Subcutaneous abdominal adipose tissue (tissue), 5 donors: ENCODE measurements around the gene KRTAP12-1.

Source experiments
- H3K27ac ChIP-seq: one replicate; pipeline ENCODE4 v1.7.0; 2013; ENCODE audit warnings: low read depth, mild to moderate bottlenecking, inconsistent platforms, low read length, moderate library complexity
- H3K27me3 ChIP-seq, 5 donors: one replicate each; pipeline ENCODE4 v1.7.0; 2013; ENCODE audit warnings: low read length in 5 of 5, inconsistent platforms in 1 of 5; ENCODE audit not compliant: control insufficient read depth in 5 of 5, insufficient read depth in 4 of 5
- H3K36me3 ChIP-seq, 5 donors: one replicate each; pipeline ENCODE4 v1.7.0; 2013; ENCODE audit warnings: low read length in 5 of 5; ENCODE audit not compliant: control insufficient read depth in 5 of 5, insufficient read depth in 5 of 5
- H3K4me1 ChIP-seq, 5 donors: one replicate each; pipeline ENCODE4 v1.7.0; 2013; ENCODE audit warnings: low read length in 5 of 5, mild to moderate bottlenecking in 3 of 5, moderate library complexity in 1 of 5; ENCODE audit not compliant: control insufficient read depth in 5 of 5, insufficient read depth in 5 of 5
- H3K4me3 ChIP-seq, 5 donors: one replicate each; pipeline ENCODE4 v1.7.0; 2013; ENCODE audit warnings: low read length in 5 of 5, low read depth in 1 of 5
- H3K9ac ChIP-seq, 5 donors: one replicate each; pipeline ENCODE4 v1.7.0; 2013; ENCODE audit warnings: low read length in 5 of 5, mild to moderate bottlenecking in 4 of 5, moderate library complexity in 3 of 5
- H3K9me3 ChIP-seq, 5 donors: one replicate each; pipeline ENCODE4 v1.7.0; 2013; ENCODE audit warnings: low read length in 5 of 5; ENCODE audit not compliant: control insufficient read depth in 5 of 5
- donor health status: healthy.
- donor health status: healthy.
- donor health status: healthy.
- donor health status: healthy.
- donor health status: healthy.

The KRTAP12-1 gene

GRCh38 chr21:44706026-44706705 lies 24.2 kb upstream of the KRTAP12-1 start:
- H3K4me3 ChIP-seq, result no peak overlapping the region
- H3K9me3 ChIP-seq, result peaks cover 0 to 4% (median 0%) of the 10 kb centered on the region in 5 donors
- H3K27me3 ChIP-seq, result peaks cover 50 to 84% (median 74%) of the 10 kb centered on the region in 5 donors
- peaks cover 0 to 18% (median 10%) of the 10 kb centered on the region in 5 donors for H3K4me1 ChIP-seq
- H3K36me3 ChIP-seq, result no peaks in the 10 kb centered on the region
- H3K27ac ChIP-seq, result no peak overlapping the region
- no peak overlapping the region for H3K9ac ChIP-seq

GRCh38 chr21:44704636-44705001 lies 22.7 kb upstream of the KRTAP12-1 start:
- Histone ChIP-seq H3K27me3 (peaks cover 54 to 86% (median 76%) of the 10 kb centered on the region in 5 donors), H3K9ac (no peak overlapping the region), H3K4me3 (no peak overlapping the region), H3K27ac (no peak overlapping the region), H3K4me1 (peaks cover 0 to 13% (median 5%) of the 10 kb centered on the region in 5 donors), H3K9me3 (peaks cover 0 to 4% (median 0%) of the 10 kb centered on the region in 5 donors), H3K36me3 (no peaks in the 10 kb centered on the region)

GRCh38 chr21:44703731-44704635 lies 22.0 kb upstream of the KRTAP12-1 start:
- Histone ChIP-seq H3K27me3 (peaks cover 58 to 85% (median 73%) of the 10 kb centered on the region in 5 donors), H3K9me3 (peaks cover 0 to 4% (median 0%) of the 10 kb centered on the region in 5 donors), H3K27ac (no peak overlapping the region), H3K4me1 (peaks cover 0 to 7% (median 0%) of the 10 kb centered on the region in 5 donors), H3K36me3 (no peaks in the 10 kb centered on the region), H3K9ac (no peak overlapping the region), H3K4me3 (no peak overlapping the region)

GRCh38 chr21:44702973-44703730 lies 21.2 kb upstream of the KRTAP12-1 start:
- Histone ChIP-seq H3K4me1 (no peaks in the 10 kb centered on the region), H3K9me3 (peaks cover 0 to 4% (median 0%) of the 10 kb centered on the region in 5 donors), H3K27ac (no peak overlapping the region), H3K36me3 (no peaks in the 10 kb centered on the region), H3K9ac (no peak overlapping the region), H3K27me3 (peaks cover 56 to 85% (median 69%) of the 10 kb centered on the region in 5 donors), H3K4me3 (no peak overlapping the region)

GRCh38 chr21:44702111-44702972 lies 20.4 kb upstream of the KRTAP12-1 start:
- no peak overlapping the region for H3K27ac ChIP-seq
- H3K9me3 ChIP-seq, result peaks cover 0 to 4% (median 0%) of the 10 kb centered on the region in 5 donors
- peaks cover 58 to 86% (median 72%) of the 10 kb centered on the region in 5 donors for H3K27me3 ChIP-seq
- no peak overlapping the region for H3K4me3 ChIP-seq
- no peaks in the 10 kb centered on the region for H3K4me1 ChIP-seq
- no peaks in the 10 kb centered on the region for H3K36me3 ChIP-seq
- no peak overlapping the region for H3K9ac ChIP-seq

GRCh38 chr21:44701541-44701940 lies 19.6 kb upstream of the KRTAP12-1 start:
- peaks cover 0 to 4% (median 0%) of the 10 kb centered on the region in 5 donors for H3K9me3 ChIP-seq
- no peak overlapping the region for H3K4me3 ChIP-seq
- no peak overlapping the region for H3K9ac ChIP-seq
- H3K4me1 ChIP-seq, result no peaks in the 10 kb centered on the region
- no peaks in the 10 kb centered on the region for H3K36me3 ChIP-seq
- no peak overlapping the region for H3K27ac ChIP-seq
- peaks cover 56 to 87% (median 71%) of the 10 kb centered on the region in 5 donors for H3K27me3 ChIP-seq

GRCh38 chr21:44701023-44701400 lies 19.0 kb upstream of the KRTAP12-1 start:
- Histone ChIP-seq H3K27me3 (peaks cover 52 to 87% (median 70%) of the 10 kb centered on the region in 5 donors), H3K9ac (no peak overlapping the region), H3K27ac (no peak overlapping the region), H3K36me3 (no peaks in the 10 kb centered on the region), H3K4me1 (no peaks in the 10 kb centered on the region), H3K9me3 (peaks cover 0 to under 1% (median 0%) of the 10 kb centered on the region in 5 donors), H3K4me3 (no peak overlapping the region)

- Histone ChIP-seq H3K4me3 (no peak overlapping the region), H3K9me3 (no peaks in the 10 kb centered on the region), H3K36me3 (no peaks in the 10 kb centered on the region), H3K9ac (no peak overlapping the region), H3K27ac (no peak overlapping the region), H3K27me3 (peaks cover 51 to 89% (median 69%) of the 10 kb centered on the region in 5 donors), H3K4me1 (no peaks in the 10 kb centered on the region)
Observed at GRCh38 chr21:44700101-44701022, 18.4 kb upstream of the KRTAP12-1 start.
